Activated CD4-positive, alpha-beta T cell treated with anti-CD3 and anti-CD28 coated beads, Interleukin-2, amount 10 ng/mL, durations not matched to agents 24 days and 14 days (primary cell): ENCODE measurements around the gene FBH1. TPM values are rescaled to one million over a fixed set of nuclear protein-coding genes. Genes with fewer than 3 reads are reported as not detected.
"Not testable (repeated sequence)": the region's sequence is repeated elsewhere in the genome, so short reads cannot be mapped to it uniquely, and the experiment has no call there.

ENCODE experiments used
- DNase-seq: peaks from one replicate; pipeline ENCODE4 v3.0.0; 2022
- H3K27ac Mint-ChIP-seq: one replicate; pipeline ENCODE4 v1.8.0; 2022; ENCODE audit warnings: mild to moderate bottlenecking, mixed read lengths
- H3K27me3 Mint-ChIP-seq: one replicate; pipeline ENCODE4 v1.8.0; 2022; ENCODE audit warnings: mixed read lengths
- H3K36me3 Mint-ChIP-seq: one replicate; pipeline ENCODE4 v1.8.0; 2022; ENCODE audit warnings: low read depth, mild to moderate bottlenecking, mixed read lengths
- H3K4me1 Mint-ChIP-seq: one replicate; pipeline ENCODE4 v1.8.0; 2021; ENCODE audit warnings: mixed read lengths
- H3K4me3 Mint-ChIP-seq: one replicate; pipeline ENCODE4 v1.8.0; 2022; ENCODE audit warnings: mild to moderate bottlenecking, moderate library complexity, mixed read lengths
- H3K9me3 Mint-ChIP-seq: one replicate; pipeline ENCODE4 v1.8.0; 2021; ENCODE audit warnings: mixed read lengths
- intact Hi-C: fragments of 100-400 bp; cut with micrococcal nuclease; formaldehyde crosslinking; loops from one replicate; pipeline ENCODE4 v1.15.1; 2023
- total RNA-seq: library from RNA; stranded (reverse); gene quantifications from 2 replicates; pipeline ENCODE4 v1.2.3, GENCODE V29; 2022

Gene FBH1
- total RNA-seq, 1 donor from 2014 or later = 58.4 TPM

- intact Hi-C loops = no loop called here
- Mint-ChIP-seq H3K36me3 (no peaks in the 10 kb centered on the region), H3K4me1 (peaks cover 12% of the 10 kb centered on the region), H3K27ac (no peak overlapping the region), H3K27me3 (no peaks in the 10 kb centered on the region), H3K9me3 (no peaks in the 10 kb centered on the region), H3K4me3 (no peak overlapping the region)
- no peak for DNase-seq
Observed at GRCh38 chr10:5944389-5945189, 54.5 kb downstream of the FBH1 start.

- peaks cover 12% of the 10 kb centered on the region for H3K4me1 Mint-ChIP-seq
- no peaks in the 10 kb centered on the region for H3K36me3 Mint-ChIP-seq
- no peak overlapping the region for H3K4me3 Mint-ChIP-seq
- intact Hi-C loops = no loop called here
- no peaks in the 10 kb centered on the region for H3K9me3 Mint-ChIP-seq
- H3K27ac Mint-ChIP-seq = no peak overlapping the region
- no peak for DNase-seq
- H3K27me3 Mint-ChIP-seq = no peaks in the 10 kb centered on the region
Observed at GRCh38 chr10:5945190-5945509, 55.1 kb downstream of the FBH1 start.

GRCh38 chr10:5945561-5946418 lies 55.7 kb downstream of the FBH1 start:
- no peak for DNase-seq
- no peaks in the 10 kb centered on the region for H3K36me3 Mint-ChIP-seq
- no peaks in the 10 kb centered on the region for H3K9me3 Mint-ChIP-seq
- H3K4me3 Mint-ChIP-seq = peak overlapping the region; percentile 58
- intact Hi-C loops = no loop called here
- peak overlapping the region; percentile 57 for H3K27ac Mint-ChIP-seq
- H3K27me3 Mint-ChIP-seq = no peaks in the 10 kb centered on the region
- H3K4me1 Mint-ChIP-seq = peaks cover 12% of the 10 kb centered on the region

- H3K27ac Mint-ChIP-seq, H3K9me3 Mint-ChIP-seq, intact Hi-C loops, H3K4me3 Mint-ChIP-seq, H3K27me3 Mint-ChIP-seq, DNase-seq, H3K36me3 Mint-ChIP-seq: not testable (repeated sequence)
- peaks cover 12% of the 10 kb centered on the region for H3K4me1 Mint-ChIP-seq
Observed at GRCh38 chr10:5946419-5946775, 56.4 kb downstream of the FBH1 start.

- no peak overlapping the region for H3K4me3 Mint-ChIP-seq
- intact Hi-C loops = no loop called here
- H3K4me1 Mint-ChIP-seq = peaks cover 12% of the 10 kb centered on the region
- H3K27ac Mint-ChIP-seq = no peak overlapping the region
- H3K36me3 Mint-ChIP-seq = peaks cover 3% of the 10 kb centered on the region
- no peak for DNase-seq
- no peaks in the 10 kb centered on the region for H3K27me3 Mint-ChIP-seq
- H3K9me3 Mint-ChIP-seq = no peaks in the 10 kb centered on the region
Observed at GRCh38 chr10:5946786-5947185, 56.7 kb downstream of the FBH1 start.

- no peak overlapping the region for H3K4me3 Mint-ChIP-seq
- DNase-seq = no peak
- intact Hi-C loops = no loop called here
- H3K4me1 Mint-ChIP-seq = peaks cover 12% of the 10 kb centered on the region
- peaks cover 7% of the 10 kb centered on the region for H3K36me3 Mint-ChIP-seq
- no peaks in the 10 kb centered on the region for H3K9me3 Mint-ChIP-seq
- H3K27me3 Mint-ChIP-seq = no peaks in the 10 kb centered on the region
- H3K27ac Mint-ChIP-seq = no peak overlapping the region
Observed at GRCh38 chr10:5947471-5948207, 57.6 kb downstream of the FBH1 start.

GRCh38 chr10:5948208-5948585 lies 58.2 kb downstream of the FBH1 start:
- Mint-ChIP-seq H3K36me3 (peaks cover 10% of the 10 kb centered on the region), H3K4me3 (no peak overlapping the region), H3K27me3 (no peaks in the 10 kb centered on the region), H3K27ac (no peak overlapping the region), H3K9me3 (no peaks in the 10 kb centered on the region), H3K4me1 (peaks cover 12% of the 10 kb centered on the region)
- intact Hi-C loops = no loop called here
- no peak for DNase-seq

GRCh38 chr10:5949009-5949759 lies 59.1 kb downstream of the FBH1 start:
- no peak overlapping the region for H3K4me3 Mint-ChIP-seq
- H3K9me3 Mint-ChIP-seq = no peaks in the 10 kb centered on the region
- intact Hi-C loops = no loop called here
- peaks cover 16% of the 10 kb centered on the region for H3K36me3 Mint-ChIP-seq
- no peaks in the 10 kb centered on the region for H3K27me3 Mint-ChIP-seq
- peaks cover 12% of the 10 kb centered on the region for H3K4me1 Mint-ChIP-seq
- DNase-seq = peak; percentile 67
- H3K27ac Mint-ChIP-seq = no peak overlapping the region

GRCh38 chr10:5951167-5951711 lies 61.2 kb downstream of the FBH1 start:
- Mint-ChIP-seq H3K4me3 (no peak overlapping the region), H3K36me3 (peaks cover 18% of the 10 kb centered on the region), H3K27me3 (no peaks in the 10 kb centered on the region), H3K9me3 (no peaks in the 10 kb centered on the region), H3K4me1 (peaks cover 2% of the 10 kb centered on the region), H3K27ac (no peak overlapping the region)
- no peak for DNase-seq
- intact Hi-C loops = no loop called here

- Mint-ChIP-seq H3K4me1 (peaks cover 2% of the 10 kb centered on the region), H3K27ac (no peak overlapping the region), H3K9me3 (no peaks in the 10 kb centered on the region), H3K36me3 (peaks cover 23% of the 10 kb centered on the region), H3K4me3 (no peak overlapping the region), H3K27me3 (no peaks in the 10 kb centered on the region)
- intact Hi-C loops = no loop called here
- DNase-seq = no peak
Observed at GRCh38 chr10:5951721-5952407, 61.8 kb downstream of the FBH1 start.

GRCh38 chr10:5952731-5953385 lies 62.8 kb downstream of the FBH1 start:
- intact Hi-C loops = no loop called here
- peaks cover 25% of the 10 kb centered on the region for H3K36me3 Mint-ChIP-seq
- H3K27ac Mint-ChIP-seq = no peak overlapping the region
- H3K4me3 Mint-ChIP-seq = no peak overlapping the region
- peaks cover 2% of the 10 kb centered on the region for H3K4me1 Mint-ChIP-seq
- no peaks in the 10 kb centered on the region for H3K27me3 Mint-ChIP-seq
- DNase-seq = no peak
- H3K9me3 Mint-ChIP-seq = no peaks in the 10 kb centered on the region

GRCh38 chr10:5953676-5954075 lies 63.6 kb downstream of the FBH1 start:
- H3K4me1 Mint-ChIP-seq = peaks cover 2% of the 10 kb centered on the region
- H3K9me3 Mint-ChIP-seq = no peaks in the 10 kb centered on the region
- H3K4me3 Mint-ChIP-seq = no peak overlapping the region
- intact Hi-C loops = no loop called here
- H3K27ac Mint-ChIP-seq = no peak overlapping the region
- no peak for DNase-seq
- peaks cover 31% of the 10 kb centered on the region for H3K36me3 Mint-ChIP-seq
- H3K27me3 Mint-ChIP-seq = no peaks in the 10 kb centered on the region
